ENCODE results near the gene DOLK. TPM values are rescaled to one million over a fixed set of nuclear protein-coding genes. Genes with fewer than 3 reads are reported as not detected.

The DOLK gene
- polyA plus RNA-seq, 1 of the 3 experiments (the other 2 are of a cell fraction): 23.1 TPM

GRCh38 chr9:128943832-128944620 is 3.4 kb downstream of the DOLK start:
- no peaks in the 10 kb centered on the region for H4K20me1 ChIP-seq (ENCODE audit: insufficient read depth)
- H3K9ac ChIP-seq: no peak overlapping the region
- no peak overlapping the region for H3K27ac ChIP-seq (ENCODE audit: low read depth in 2 of 2, low read length in 1 of 2)
- H3K79me2 ChIP-seq (ENCODE audit: insufficient read depth): peaks cover 25% of the 10 kb centered on the region
- no peaks in the 10 kb centered on the region for H3K9me2 ChIP-seq
- no peaks in the 10 kb centered on the region for H3K27me3 ChIP-seq (ENCODE audit: insufficient read depth)
- H3K4me2 ChIP-seq: no peak overlapping the region
- DNase-seq: no peak
- ChIA-PET POLR2A (no interaction called here), CTCF (interaction anchor here (0.8 to 2.7 kb wide), 3 partner anchors 17 to 80 kb away, joined by 3 to 10 read pairs (median 8); no protein-coding TSS in a partner anchor)
- no peak overlapping the region for H2AFZ ChIP-seq (ENCODE audit: low read depth)
- WGBS (ENCODE audit: low lambda C conversion rate): 97% methylated on average over 7 of the region's 7 CpGs
- no peak overlapping the region for H3K4me3 ChIP-seq (ENCODE audit: low read depth in 2 of 2, low read length in 1 of 2)
- no peaks in the 10 kb centered on the region for H3K9me3 ChIP-seq
- H3K4me1 ChIP-seq (ENCODE audit: control insufficient read depth in 1 of 2, insufficient read depth in 2 of 2, low read depth in 1 of 2, low read length in 1 of 2): peaks cover 6 to 25% of the 10 kb centered on the region in 2 experiments; a peak in 2 of 4 replicates
- peaks cover 13% of the 10 kb centered on the region for H3F3A ChIP-seq (replicated peaks; ENCODE audit: insufficient read depth)
- no peak for TF ChIP-seq SIN3A (IDR thresholded peaks at IDR 0.05; ENCODE audit: borderline replicate concordance, low read depth, low read length)
- TF ChIP-seq YY1 (IDR thresholded peaks at IDR 0.05; ENCODE audit: low read depth): no peak
- TF ChIP-seq JUND (IDR thresholded peaks at IDR 0.05): no peak
- no peak for TF ChIP-seq FOXM1 (IDR thresholded peaks at IDR 0.05; ENCODE audit: low read depth)
- no peak for TF ChIP-seq RFX5 (IDR thresholded peaks at IDR 0.05; ENCODE audit: low read length)
- TF ChIP-seq USF2 (IDR thresholded peaks at IDR 0.05; ENCODE audit: borderline replicate concordance, low read depth, low read length): no peak
- no peak for TF ChIP-seq USF1 (IDR thresholded peaks at IDR 0.05; ENCODE audit: borderline replicate concordance, low read depth)
- no peak for TF ChIP-seq MEF2A (IDR thresholded peaks at IDR 0.05; ENCODE audit: borderline replicate concordance, low read depth)
- TF ChIP-seq CTCF (IDR thresholded peaks at IDR 0.05): no peak
- peaks cover 0 to 14% of the 10 kb centered on the region in 2 experiments for H3K36me3 ChIP-seq (replicated peaks in 1 of 2; ENCODE audit: control insufficient read depth in 1 of 2, insufficient read depth in 2 of 2, low read length in 1 of 2)

- Histone ChIP-seq H2AFZ (ENCODE audit: low read depth) (0 out of 2 replicates have a peak overlapping the region, but pooled peaks have one; percentile 8), H3F3A (replicated peaks; ENCODE audit: insufficient read depth) (no peaks in the 10 kb centered on the region), H3K4me1 (ENCODE audit: control insufficient read depth in 1 of 2, insufficient read depth in 2 of 2, low read depth in 1 of 2, low read length in 1 of 2) (peaks cover 6 to 16% of the 10 kb centered on the region in 2 experiments; a peak in 2 of 4 replicates), H3K27me3 (ENCODE audit: insufficient read depth) (no peaks in the 10 kb centered on the region), H3K27ac (ENCODE audit: low read depth in 2 of 2, low read length in 1 of 2) (peak overlapping the region in 1 of 2 experiments; percentile 56; a peak in 2 of 4 replicates), H3K9ac (no peak overlapping the region), H3K4me2 (no peak overlapping the region; the same call in 1 of the 2 replicates), H4K20me1 (ENCODE audit: insufficient read depth) (no peaks in the 10 kb centered on the region), H3K36me3 (replicated peaks in 1 of 2; ENCODE audit: control insufficient read depth in 1 of 2, insufficient read depth in 2 of 2, low read length in 1 of 2) (peaks cover 0 to 14% of the 10 kb centered on the region in 2 experiments), H3K9me3 (no peaks in the 10 kb centered on the region), H3K9me2 (no peaks in the 10 kb centered on the region), H3K79me2 (ENCODE audit: insufficient read depth) (peaks cover 10% of the 10 kb centered on the region), H3K4me3 (ENCODE audit: low read depth in 2 of 2, low read length in 1 of 2) (no peak overlapping the region)
- POLR2A ChIA-PET: no interaction called here
- CTCF ChIA-PET: interaction anchor here (1.9 to 2.7 kb wide), 2 partner anchors 13 to 14 kb away, joined by 10 read pairs; no protein-coding TSS in a partner anchor
- WGBS (ENCODE audit: low lambda C conversion rate): 91% methylated on average over 12 of the region's 12 CpGs
- DNase-seq: no peak
- no peak for TF ChIP-seq EZH2phosphoT487 (IDR thresholded peaks at IDR 0.05; ENCODE audit: borderline replicate concordance, low read depth)
- TF ChIP-seq EP300 (IDR thresholded peaks at IDR 0.05; ENCODE audit: borderline replicate concordance in 1 of 2, low read depth in 1 of 2, low read length in 1 of 2): no peak
- no peak for TF ChIP-seq SMC3 (IDR thresholded peaks at IDR 0.05; ENCODE audit: low read depth, low read length)
- no peak for TF ChIP-seq MXI1 (IDR thresholded peaks at IDR 0.05; ENCODE audit: low read depth, low read length)
- TF ChIP-seq TEAD4 (IDR thresholded peaks at IDR 0.05; ENCODE audit: borderline replicate concordance, insufficient read depth): no peak
- no peak for TF ChIP-seq CHD2 (IDR thresholded peaks at IDR 0.05; ENCODE audit: low read length, partially characterized antibody)
- no peak for TF ChIP-seq GATA2 (CRISPR knock-in tag; IDR thresholded peaks at IDR 0.05)
- no peak for TF ChIP-seq RFX5 (IDR thresholded peaks at IDR 0.05; ENCODE audit: low read length)
- TF ChIP-seq IRF3 (IDR thresholded peaks at IDR 0.05; ENCODE audit: low read depth, low read length): no peak
- TF ChIP-seq YY1 (IDR thresholded peaks at IDR 0.05; ENCODE audit: low read depth): no peak
- no peak for TF ChIP-seq ELF1 (IDR thresholded peaks at IDR 0.05)
Measured at GRCh38 chr9:128940946-128941755, 6.3 kb downstream of the DOLK start.
